ENCODE results near the gene IFITM5.

GRCh38 chr11:299951-300735, 817 bp upstream of the IFITM5 start:
- TF ChIP-seq BHLHE40 (IDR thresholded peaks at IDR 0.05; ENCODE audit: borderline replicate concordance) (no peak), NFRKB (IDR thresholded peaks at IDR 0.05) (no peak), SP1 (IDR thresholded peaks at IDR 0.05) (no peak), HDGF (IDR thresholded peaks at IDR 0.05; ENCODE audit: borderline replicate concordance) (no peak), FOXK2 (IDR thresholded peaks at IDR 0.05) (no peak), LEF1 (IDR thresholded peaks at IDR 0.05; ENCODE audit: borderline replicate concordance) (no peak)

Measured in HEK293T (cell line).